CD4-positive, CD25-positive, alpha-beta regulatory T cell (primary cell): Measurements from ENCODE around the gene MAB21L3. TPM values are rescaled to one million over a fixed set of nuclear protein-coding genes. Genes with fewer than 3 reads are reported as not detected.

ENCODE experiments used
- ATAC-seq, 2 donors: fragments of 150-1000 bp; cut with Tn5 transposase; one replicate each; pipeline ENCODE4 v1.10.0; 2021; ENCODE audit warnings: low read depth in 2 of 2, moderate number of reproducible peaks in 2 of 2, moderate library complexity in 1 of 2
- DNase-seq, 3 donors: peaks; one replicate each; pipeline versions ENCODE4 v3.0.0 to v3.0.0-alpha.2; 2012 to 2022; ENCODE audit warnings: mixed read lengths in 1 of 3
- H3K27ac ChIP-seq: one replicate; pipeline ENCODE4 v1.7.0; 2013; ENCODE audit warnings: mild to moderate bottlenecking, low read length; ENCODE audit not compliant: insufficient read depth, poor library complexity, severe bottlenecking
- H3K27me3 ChIP-seq: one replicate; pipeline ENCODE4 v1.7.0; 2013; ENCODE audit warnings: low read length; ENCODE audit not compliant: control insufficient read depth, insufficient read depth
- H3K36me3 ChIP-seq: one replicate; pipeline ENCODE4 v1.7.0; 2013; ENCODE audit warnings: mild to moderate bottlenecking, low read length, moderate library complexity; ENCODE audit not compliant: control insufficient read depth, insufficient read depth
- H3K4me1 ChIP-seq: 2 replicates; pipeline ENCODE4 v1.7.0; 2013; ENCODE audit warnings: mild to moderate bottlenecking, low read length; ENCODE audit not compliant: insufficient read depth, control insufficient read depth, poor library complexity, severe bottlenecking
- H3K4me3 ChIP-seq: one replicate; pipeline ENCODE4 v1.7.0; 2013; ENCODE audit warnings: low read depth, mild to moderate bottlenecking, low read length, moderate library complexity
- H3K9me3 ChIP-seq, 2 experiments: 1 replicate in 1 of 2; 2 replicates in 1 of 2; pipeline ENCODE4 v1.7.0; 2013; ENCODE audit warnings: low read length in 2 of 2, mild to moderate bottlenecking in 1 of 2, moderate library complexity in 1 of 2; ENCODE audit not compliant: control insufficient read depth in 2 of 2
- H3K27ac Mint-ChIP-seq, 3 donors: one replicate each; pipeline ENCODE4 v1.8.0; 2020 to 2022; ENCODE audit warnings: mild to moderate bottlenecking in 3 of 3, mixed read lengths in 3 of 3, moderate library complexity in 2 of 3
- H3K27me3 Mint-ChIP-seq: one replicate; pipeline ENCODE4 v1.8.0; 2022; ENCODE audit warnings: mild to moderate bottlenecking, mixed read lengths
- H3K36me3 Mint-ChIP-seq: one replicate; pipeline ENCODE4 v1.8.0; 2020; ENCODE audit warnings: mixed read lengths
- H3K4me1 Mint-ChIP-seq, 4 donors: one replicate each; pipeline ENCODE4 v1.8.0; 2020 to 2022; ENCODE audit warnings: mixed read lengths in 4 of 4, mild to moderate bottlenecking in 1 of 4
- H3K4me3 Mint-ChIP-seq, 4 donors: one replicate each; pipeline ENCODE4 v1.8.0; 2020 to 2022; ENCODE audit warnings: mild to moderate bottlenecking in 4 of 4, mixed read lengths in 4 of 4, moderate library complexity in 3 of 4
- H3K9me3 Mint-ChIP-seq, 7 donors: one replicate each; pipeline ENCODE4 v1.8.0; 2020 to 2022; ENCODE audit warnings: mixed read lengths in 7 of 7, mild to moderate bottlenecking in 3 of 7, moderate library complexity in 2 of 7
- polyA plus RNA-seq, 4 donors: library from polyadenylated mRNA; unstranded; fragments of 300-500 nt; fragmentation: Illumina TruSeq; gene quantifications; one replicate each; pipeline ENCODE4 v1.2.3, GENCODE V29; 2021
- total RNA-seq: library from RNA; stranded (reverse); gene quantifications from one replicate; pipeline ENCODE4 v1.2.3, GENCODE V29; 2022

The MAB21L3 gene
- total and polyA plus RNA-seq, 5 donors from 2014 or later = not detected

DNA sequence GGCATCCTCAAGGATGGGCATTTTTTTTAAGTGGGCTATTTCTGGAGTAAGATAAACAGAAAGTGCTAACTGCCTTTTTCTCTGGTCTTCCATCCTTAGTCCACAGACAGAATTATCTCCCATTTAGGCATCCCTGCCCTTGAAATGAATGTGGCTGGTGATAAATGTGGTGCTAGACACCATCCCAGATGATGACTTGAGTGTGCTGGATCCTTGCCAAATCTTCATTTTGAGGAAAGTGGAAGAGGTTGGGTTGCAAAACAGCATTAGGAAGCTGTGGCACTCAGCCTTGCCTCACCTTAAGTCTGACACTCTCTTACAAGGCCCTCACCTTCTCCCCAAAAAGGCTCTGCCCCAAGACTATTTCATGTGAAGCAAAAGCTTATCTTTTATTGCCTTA, 19.2 kb downstream of the MAB21L3 start:
- H3K9me3 Mint-ChIP-seq = no peaks in the 10 kb centered on the region
- no peaks in the 10 kb centered on the region for H3K4me1 ChIP-seq

DNA sequence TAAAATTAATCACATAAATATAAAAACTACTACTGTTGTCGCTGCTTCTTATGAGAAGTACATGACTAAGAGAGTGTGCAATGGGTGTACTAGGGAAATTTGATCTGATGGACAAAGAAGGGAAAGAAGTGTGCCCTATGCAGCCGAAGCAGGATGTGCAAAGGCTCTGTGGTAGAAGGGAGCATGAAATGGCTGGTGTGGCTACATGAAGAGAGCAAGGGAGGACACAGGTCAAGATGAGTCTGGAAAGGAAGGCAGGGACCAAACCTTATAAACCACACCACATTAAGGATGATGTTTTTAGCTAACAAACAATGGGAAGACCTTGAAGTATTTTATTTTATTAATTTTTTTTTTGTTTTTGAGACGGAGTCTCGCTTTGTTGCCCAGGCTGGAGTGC, 20.0 kb downstream of the MAB21L3 start:
- H3K27me3 Mint-ChIP-seq = peaks cover 10% of the 10 kb centered on the region
- H3K4me3 ChIP-seq = no peak overlapping the region
- no peaks in the 10 kb centered on the region for H3K9me3 ChIP-seq
- H3K27ac Mint-ChIP-seq = no peak overlapping the region
- H3K4me1 ChIP-seq = no peaks in the 10 kb centered on the region
- peaks cover 0 to 22% (median 11%) of the 10 kb centered on the region in 4 donors for H3K4me1 Mint-ChIP-seq
- no peak for DNase-seq
- ATAC-seq = no peak
- no peaks in the 10 kb centered on the region for H3K9me3 Mint-ChIP-seq
- H3K27me3 ChIP-seq = no peaks in the 10 kb centered on the region
- no peak overlapping the region for H3K27ac ChIP-seq
- H3K4me3 Mint-ChIP-seq = no peak overlapping the region
- no peaks in the 10 kb centered on the region for H3K36me3 Mint-ChIP-seq
- H3K36me3 ChIP-seq = no peaks in the 10 kb centered on the region

More for the DNA sequence above, 19.2 kb downstream of the MAB21L3 start:
- no peak for DNase-seq
- no peak overlapping the region for H3K27ac ChIP-seq
- Mint-ChIP-seq H3K27me3 (peaks cover 16% of the 10 kb centered on the region), H3K4me1 (peaks cover 0 to 26% (median 13%) of the 10 kb centered on the region in 4 donors), H3K4me3 (no peak overlapping the region), H3K27ac (no peak overlapping the region), H3K36me3 (no peaks in the 10 kb centered on the region)
- no peak for ATAC-seq
- H3K9me3 ChIP-seq = no peaks in the 10 kb centered on the region
- H3K36me3 ChIP-seq = no peaks in the 10 kb centered on the region
- no peak overlapping the region for H3K4me3 ChIP-seq
- H3K27me3 ChIP-seq = no peaks in the 10 kb centered on the region

GRCh38 chr1:116131866-116132605, 20.8 kb downstream of the MAB21L3 start:
- peaks cover 0 to 13% (median 3%) of the 10 kb centered on the region in 4 donors for H3K4me1 Mint-ChIP-seq
- no peak overlapping the region for H3K27ac ChIP-seq
- ATAC-seq = no peak
- no peak overlapping the region for H3K4me3 Mint-ChIP-seq
- peaks cover 9% of the 10 kb centered on the region for H3K27me3 Mint-ChIP-seq
- H3K9me3 ChIP-seq = no peaks in the 10 kb centered on the region
- H3K27me3 ChIP-seq = no peaks in the 10 kb centered on the region
- no peaks in the 10 kb centered on the region for H3K36me3 ChIP-seq
- H3K4me3 ChIP-seq = no peak overlapping the region
- DNase-seq = no peak
- H3K27ac Mint-ChIP-seq = no peak overlapping the region
- no peaks in the 10 kb centered on the region for H3K4me1 ChIP-seq
- H3K9me3 Mint-ChIP-seq = no peaks in the 10 kb centered on the region
- H3K36me3 Mint-ChIP-seq = no peaks in the 10 kb centered on the region

DNA sequence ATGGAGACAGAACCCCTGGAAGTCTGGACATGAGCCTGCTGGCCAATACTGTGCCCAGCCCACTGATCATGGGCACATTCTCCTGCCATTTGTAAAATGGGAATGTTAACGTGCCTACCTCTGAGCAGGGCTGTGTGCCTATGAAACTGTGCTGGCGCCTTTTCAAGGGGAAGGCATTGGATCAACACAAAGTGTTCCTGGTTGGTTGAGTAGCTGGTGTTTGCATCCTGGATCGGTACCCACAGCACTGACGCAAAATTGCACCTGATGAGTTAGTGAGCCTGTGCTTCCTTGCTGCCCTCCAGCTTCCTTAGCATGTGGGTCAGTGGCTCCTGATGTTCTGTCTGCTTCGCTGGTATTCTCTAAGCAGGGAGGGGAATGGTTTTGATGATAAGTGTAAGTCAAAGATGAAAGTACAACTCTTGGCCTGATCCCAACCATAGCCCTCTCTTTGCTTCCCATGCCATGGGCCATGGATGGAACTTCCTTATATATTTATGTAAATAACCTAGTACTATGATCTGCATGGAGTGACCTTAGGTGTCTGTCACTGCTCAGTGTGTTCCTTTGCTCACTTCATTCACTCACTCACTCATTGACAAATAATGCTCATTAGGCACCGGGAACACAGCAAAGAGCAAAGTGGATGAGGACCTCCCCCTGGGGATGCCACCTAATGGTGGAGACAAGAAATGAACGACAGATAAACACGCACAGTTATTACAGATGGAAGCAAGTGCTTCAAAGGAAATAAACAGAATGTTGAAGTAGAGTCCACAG, 22.7 kb downstream of the MAB21L3 start:
- Histone ChIP-seq H3K9me3 (no peaks in the 10 kb centered on the region), H3K27ac (no peak overlapping the region), H3K4me1 (no peaks in the 10 kb centered on the region), H3K27me3 (no peaks in the 10 kb centered on the region), H3K4me3 (no peak overlapping the region), H3K36me3 (no peaks in the 10 kb centered on the region)
- H3K27me3 Mint-ChIP-seq = peaks cover 11% of the 10 kb centered on the region
- H3K4me3 Mint-ChIP-seq = no peak overlapping the region
- peaks cover 1 to 5% (median 2%) of the 10 kb centered on the region in 4 donors for H3K4me1 Mint-ChIP-seq
- no peaks in the 10 kb centered on the region for H3K36me3 Mint-ChIP-seq
- ATAC-seq = no peak
- no peak overlapping the region for H3K27ac Mint-ChIP-seq
- peak in 1 of 3 donors; percentile 25 for DNase-seq
- no peaks in the 10 kb centered on the region for H3K9me3 Mint-ChIP-seq

GRCh38 chr1:116134476-116134773, 23.2 kb downstream of the MAB21L3 start:
- Histone ChIP-seq H3K4me1 (no peaks in the 10 kb centered on the region), H3K36me3 (no peaks in the 10 kb centered on the region), H3K27ac (no peak overlapping the region), H3K27me3 (no peaks in the 10 kb centered on the region), H3K4me3 (no peak overlapping the region), H3K9me3 (no peaks in the 10 kb centered on the region)
- DNase-seq = no peak
- Mint-ChIP-seq H3K27ac (no peak overlapping the region), H3K4me3 (no peak overlapping the region), H3K36me3 (no peaks in the 10 kb centered on the region), H3K27me3 (peaks cover 16% of the 10 kb centered on the region), H3K4me1 (peaks cover 5 to 9% (median 6%) of the 10 kb centered on the region in 4 donors), H3K9me3 (no peaks in the 10 kb centered on the region)
- no peak for ATAC-seq

- no peak overlapping the region for H3K4me3 ChIP-seq
- H3K36me3 ChIP-seq = no peaks in the 10 kb centered on the region
- Mint-ChIP-seq H3K9me3 (no peaks in the 10 kb centered on the region), H3K36me3 (no peaks in the 10 kb centered on the region), H3K4me1 (peaks cover 5 to 7% (median 6%) of the 10 kb centered on the region in 4 donors), H3K4me3 (peak overlapping the region in 3 of 4 donors; percentile 64 to 78 (median 66)), H3K27me3 (peaks cover 21% of the 10 kb centered on the region), H3K27ac (peak overlapping the region in 1 of 3 donors; percentile 3)
- no peaks in the 10 kb centered on the region for H3K9me3 ChIP-seq
- DNase-seq (no peak), ATAC-seq (no peak)
- H3K27ac ChIP-seq = no peak overlapping the region
- H3K4me1 ChIP-seq = no peaks in the 10 kb centered on the region
- H3K27me3 ChIP-seq = peaks cover 3% of the 10 kb centered on the region
Observed at GRCh38 chr1:116138277-116138792, 27.1 kb downstream of the MAB21L3 start.

DNA sequence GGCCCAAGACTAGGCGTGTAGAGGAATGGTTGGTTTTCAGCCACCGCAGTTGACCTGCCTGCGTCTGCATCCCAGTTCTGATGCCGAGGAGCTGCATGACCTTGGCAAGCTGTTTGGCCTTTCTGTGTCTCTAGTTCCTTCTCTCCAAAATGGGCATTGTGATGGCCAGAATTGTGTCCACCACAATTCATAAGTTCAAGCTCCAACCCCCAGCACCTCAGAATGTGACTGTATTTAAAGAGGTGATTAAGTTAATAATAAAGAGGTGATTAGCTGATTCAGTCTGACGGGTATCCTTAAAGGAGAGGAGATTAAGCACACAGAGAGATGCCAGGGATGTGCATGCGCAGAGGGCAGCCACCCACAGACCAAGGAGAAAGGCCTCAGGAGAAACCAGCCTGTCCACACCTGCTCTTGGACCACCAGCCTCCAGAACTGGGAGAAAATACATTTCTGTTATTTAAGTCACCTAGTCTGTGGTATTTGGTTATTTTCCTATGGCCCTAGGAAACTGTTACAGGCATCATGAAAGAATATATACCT, 28.5 kb downstream of the MAB21L3 start:
- H3K36me3 ChIP-seq = no peaks in the 10 kb centered on the region
- H3K9me3 ChIP-seq = peaks cover 5 to 9% of the 10 kb centered on the region in 2 experiments
- peaks cover 0 to 6% (median 2%) of the 10 kb centered on the region in 7 donors for H3K9me3 Mint-ChIP-seq
- peaks cover 12% of the 10 kb centered on the region for H3K27me3 ChIP-seq
- H3K4me3 ChIP-seq = no peak overlapping the region
- H3K4me1 Mint-ChIP-seq = peaks cover 5 to 7% (median 6%) of the 10 kb centered on the region in 4 donors
- H3K27ac ChIP-seq = no peak overlapping the region
- H3K4me1 ChIP-seq = no peaks in the 10 kb centered on the region
- H3K4me3 Mint-ChIP-seq = no peak overlapping the region
- H3K27me3 Mint-ChIP-seq = peaks cover 23% of the 10 kb centered on the region
- DNase-seq (no peak), ATAC-seq (no peak)
- H3K36me3 Mint-ChIP-seq = no peaks in the 10 kb centered on the region
- no peak overlapping the region for H3K27ac Mint-ChIP-seq
